Karpas-422 (cell line): ENCODE measurements around the gene KIAA0825. TPM values are rescaled to one million over a fixed set of nuclear protein-coding genes. Genes with fewer than 3 reads are reported as not detected.
"Not testable (repeated sequence)": the region's sequence is repeated elsewhere in the genome, so short reads cannot be mapped to it uniquely, and the experiment has no call there.

Experiments used
- DNase-seq: peaks from one replicate; pipeline ENCODE4 v3.0.0-alpha.2; 2015
- H2AFZ ChIP-seq: fragments of 200-600 bp; sonication (generic); 2 replicates; pipeline ENCODE4 v1.6.1; 2014; ENCODE audit warnings: antibody characterized with exemption, low read length, mixed read lengths
- H3K27ac ChIP-seq: fragments of 200-600 bp; sonication (generic); 2 replicates; pipeline ENCODE4 v1.5.1; 2014; ENCODE audit warnings: mild to moderate bottlenecking, low read length, moderate library complexity
- H3K27me3 ChIP-seq: fragments of 200-600 bp; sonication (generic); 2 replicates; pipeline ENCODE4 v1.6.1; 2014; ENCODE audit warnings: low read length, mixed read lengths
- H3K36me3 ChIP-seq: fragments of 200-600 bp; sonication (generic); 2 replicates; pipeline ENCODE4 v1.6.1; 2014; ENCODE audit warnings: low read length, mixed read lengths; ENCODE audit not compliant: insufficient read depth
- H3K4me1 ChIP-seq: fragments of 200-600 bp; sonication (generic); 2 replicates; pipeline ENCODE4 v1.6.1; 2014; ENCODE audit warnings: mild to moderate bottlenecking, low read length, mixed read lengths
- H3K4me2 ChIP-seq: fragments of 200-600 bp; sonication (generic); 2 replicates; pipeline ENCODE4 v1.6.1; 2014; ENCODE audit warnings: low read length, low read depth, mild to moderate bottlenecking; ENCODE audit not compliant: poor library complexity, severe bottlenecking
- H3K4me3 ChIP-seq: fragments of 200-600 bp; sonication (generic); 2 replicates; pipeline ENCODE4 v1.5.1; 2014; ENCODE audit warnings: mild to moderate bottlenecking, antibody characterized with exemption, low read length, mixed read lengths
- H3K79me2 ChIP-seq: fragments of 200-600 bp; sonication (generic); 2 replicates; pipeline ENCODE4 v1.6.1; 2014; ENCODE audit warnings: mild to moderate bottlenecking, low read length, mixed read lengths
- H3K9ac ChIP-seq: fragments of 200-600 bp; sonication (generic); 2 replicates; pipeline ENCODE4 v1.6.0; 2014; ENCODE audit warnings: low read length
- H3K9me2 ChIP-seq: fragments of 200-600 bp; sonication (generic), shearing (Covaris generic); replicated peaks from 2 replicates; pipeline ENCODE4 v1.6.0; 2014; ENCODE audit warnings: mild to moderate bottlenecking, low read length, moderate library complexity; ENCODE audit not compliant: insufficient read depth
- H3K9me3 ChIP-seq: fragments of 300-700, 200-600 bp; sonication (generic); 2 replicates; pipeline ENCODE4 v1.6.1; 2014; ENCODE audit warnings: low read length, mixed read lengths
- H4K20me1 ChIP-seq: fragments of 200-600 bp; sonication (generic); 2 replicates; pipeline ENCODE4 v1.6.1; 2014; ENCODE audit warnings: mild to moderate bottlenecking, antibody characterized with exemption, low read length, low read depth; ENCODE audit not compliant: insufficient read depth
- total RNA-seq: library from RNA; depleted of rRNA; stranded (reverse); fragments of >200 nt; shearing (Covaris generic); gene quantifications from 2 replicates; pipeline ENCODE4 v1.2.3, GENCODE V29; 2014; ENCODE audit warnings: low replicate concordance

KIAA0825 gene
- total RNA-seq, 1 experiment from 2014 or later = 2.0 TPM

- Histone ChIP-seq H3K36me3 (no peaks in the 10 kb centered on the region), H3K9me3 (no peaks in the 10 kb centered on the region), H4K20me1 (no peaks in the 10 kb centered on the region), H3K79me2 (peaks cover 49% of the 10 kb centered on the region), H3K4me1 (peaks cover 46% of the 10 kb centered on the region), H3K4me2 (peak overlapping the region; percentile 99), H3K9ac (peak overlapping the region; percentile 89), H3K9me2 (no peaks in the 10 kb centered on the region), H3K27ac (no peak overlapping the region), H3K27me3 (no peaks in the 10 kb centered on the region), H2AFZ (peak overlapping the region; percentile 93), H3K4me3 (peak overlapping the region; percentile 94)
- DNase-seq = peak; percentile 67
These were observed 343 bp downstream of the KIAA0825 start for GRCh38 chr5:94618029-94618492.

- H3K4me3 ChIP-seq = no peak overlapping the region
- H3K79me2 ChIP-seq = peaks cover 27% of the 10 kb centered on the region
- no peak for DNase-seq
- no peaks in the 10 kb centered on the region for H3K9me2 ChIP-seq
- no peaks in the 10 kb centered on the region for H3K36me3 ChIP-seq
- H3K27me3 ChIP-seq = no peaks in the 10 kb centered on the region
- no peak overlapping the region for H3K4me2 ChIP-seq
- no peaks in the 10 kb centered on the region for H4K20me1 ChIP-seq
- H3K4me1 ChIP-seq = peaks cover 26% of the 10 kb centered on the region
- H3K27ac ChIP-seq = no peak overlapping the region
- no peak overlapping the region for H2AFZ ChIP-seq
- H3K9ac ChIP-seq = no peak overlapping the region
- no peaks in the 10 kb centered on the region for H3K9me3 ChIP-seq
These were observed 2.5 kb downstream of the KIAA0825 start for GRCh38 chr5:94615862-94616261.

- no peaks in the 10 kb centered on the region for H3K9me2 ChIP-seq
These were observed 4.1 kb downstream of the KIAA0825 start for GRCh38 chr5:94614156-94614805.

DNA sequence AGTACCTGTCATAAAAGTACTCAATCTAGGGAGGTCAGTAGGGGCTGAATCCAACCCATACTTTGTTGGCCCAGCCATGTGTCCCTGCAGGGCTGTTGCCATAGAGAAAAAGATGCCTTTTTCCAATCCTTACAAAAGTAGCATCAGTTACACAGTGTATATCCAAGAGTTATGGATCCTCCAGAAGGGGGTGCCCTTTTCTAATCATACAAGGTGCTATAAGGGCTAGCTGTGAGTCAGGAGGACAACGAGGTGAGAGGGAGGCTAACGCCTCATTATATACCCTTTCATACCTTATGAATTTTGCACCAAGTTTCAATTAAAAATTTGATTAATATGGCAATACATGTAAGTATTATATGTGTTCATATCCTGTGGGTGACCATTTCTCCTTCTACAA lies 4.8 kb downstream of the KIAA0825 start:
- Histone ChIP-seq H3K4me1 (peaks cover 9% of the 10 kb centered on the region), H3K79me2 (peaks cover 5% of the 10 kb centered on the region; the same call in 1 of the 2 replicates), H3K9me2 (no peaks in the 10 kb centered on the region), H3K27me3 (no peaks in the 10 kb centered on the region), H3K9ac (no peak overlapping the region), H3K9me3 (no peaks in the 10 kb centered on the region), H3K4me2 (no peak overlapping the region), H4K20me1 (no peaks in the 10 kb centered on the region), H3K4me3 (no peak overlapping the region), H3K27ac (no peak overlapping the region), H3K36me3 (no peaks in the 10 kb centered on the region), H2AFZ (no peak overlapping the region)
- DNase-seq = peak; percentile 73

More at GRCh38 chr5:94614156-94614805, 4.1 kb downstream of the KIAA0825 start:
- peaks cover 12% of the 10 kb centered on the region for H3K79me2 ChIP-seq
- H3K36me3 ChIP-seq = no peaks in the 10 kb centered on the region
- H3K9ac ChIP-seq = no peak overlapping the region
- H3K4me2 ChIP-seq = no peak overlapping the region
- H3K4me1 ChIP-seq = peaks cover 10% of the 10 kb centered on the region
- H3K9me3 ChIP-seq = no peaks in the 10 kb centered on the region
- H3K27ac ChIP-seq = no peak overlapping the region
- no peak for DNase-seq
- no peak overlapping the region for H2AFZ ChIP-seq
- no peaks in the 10 kb centered on the region for H3K27me3 ChIP-seq
- no peaks in the 10 kb centered on the region for H4K20me1 ChIP-seq
- H3K4me3 ChIP-seq = no peak overlapping the region

- no peak for DNase-seq
- no peaks in the 10 kb centered on the region for H3K27me3 ChIP-seq
- H3K9ac ChIP-seq = no peak overlapping the region
- no peaks in the 10 kb centered on the region for H3K9me3 ChIP-seq
- peaks cover 3% of the 10 kb centered on the region; the same call in 1 of the 2 replicates for H3K4me1 ChIP-seq
- no peaks in the 10 kb centered on the region for H3K36me3 ChIP-seq
- no peak overlapping the region for H3K4me3 ChIP-seq
- no peaks in the 10 kb centered on the region for H3K9me2 ChIP-seq
- no peak overlapping the region for H3K27ac ChIP-seq
- no peak overlapping the region for H3K4me2 ChIP-seq
- no peak overlapping the region for H2AFZ ChIP-seq
- no peaks in the 10 kb centered on the region for H3K79me2 ChIP-seq
- H4K20me1 ChIP-seq = no peaks in the 10 kb centered on the region
These were observed 23.0 kb downstream of the KIAA0825 start for GRCh38 chr5:94595281-94595840.

DNA sequence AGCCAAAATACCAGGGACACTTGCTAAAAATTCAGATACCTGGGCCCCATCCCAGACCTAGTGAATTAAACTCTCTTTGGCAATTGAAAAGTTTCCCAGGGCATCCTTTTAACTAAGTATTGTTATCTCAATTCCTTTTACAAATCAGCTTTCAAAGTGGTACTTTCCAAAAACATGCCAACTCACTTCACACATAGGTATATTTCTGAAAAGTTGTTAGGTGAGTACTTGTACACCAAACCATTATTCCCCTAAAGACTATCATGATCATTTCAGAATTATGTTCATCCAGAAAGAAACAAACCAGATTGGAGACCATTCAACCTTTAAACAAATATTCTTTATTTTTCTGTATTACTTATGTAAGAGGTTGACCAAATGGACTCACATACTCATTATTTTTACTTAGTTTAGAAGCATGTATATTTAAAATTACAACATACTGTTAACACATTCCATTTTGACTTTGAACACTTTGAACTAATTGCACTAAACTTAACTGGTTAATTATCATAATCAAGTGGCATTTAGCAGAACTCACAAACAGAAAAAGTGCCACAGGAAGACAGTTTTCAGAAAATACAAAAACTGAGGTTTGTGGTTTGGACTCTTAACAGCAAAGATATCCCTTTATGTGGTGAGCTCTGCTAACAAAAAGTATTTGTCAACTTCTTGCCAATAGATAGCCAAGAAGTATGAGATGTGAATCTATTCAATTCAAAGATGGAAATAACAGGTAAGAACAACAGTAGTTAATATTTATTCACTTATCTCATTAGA lies 40.7 kb downstream of the KIAA0825 start:
- no peak overlapping the region for H3K9ac ChIP-seq
- DNase-seq = no peak
- H4K20me1 ChIP-seq = no peaks in the 10 kb centered on the region
- no peak overlapping the region for H2AFZ ChIP-seq
- no peak overlapping the region for H3K27ac ChIP-seq
- H3K4me1 ChIP-seq = no peaks in the 10 kb centered on the region
- H3K9me2 ChIP-seq = no peaks in the 10 kb centered on the region
- no peaks in the 10 kb centered on the region for H3K79me2 ChIP-seq
- no peaks in the 10 kb centered on the region for H3K9me3 ChIP-seq
- no peak overlapping the region for H3K4me2 ChIP-seq
- H3K27me3 ChIP-seq = no peaks in the 10 kb centered on the region
- H3K4me3 ChIP-seq = no peak overlapping the region
- no peaks in the 10 kb centered on the region for H3K36me3 ChIP-seq

DNA sequence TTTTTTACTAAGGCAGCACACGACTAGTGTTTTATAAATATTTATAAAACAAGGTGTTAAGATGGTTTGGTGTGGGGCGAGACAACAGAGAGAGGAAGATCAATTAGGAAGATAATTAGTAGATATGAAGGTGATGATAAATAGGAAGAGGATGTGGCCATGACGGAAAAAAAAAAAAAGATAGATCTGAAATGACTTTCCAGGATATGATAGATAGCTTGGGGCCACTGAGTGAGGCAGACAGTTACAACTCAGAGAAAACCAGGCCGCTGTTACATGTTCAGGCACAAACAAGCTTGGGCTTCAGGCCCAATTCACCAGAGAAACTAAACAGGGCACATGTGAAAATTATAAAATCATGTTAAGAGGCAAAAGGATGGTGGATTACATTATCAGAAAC lies 43.2 kb downstream of the KIAA0825 start:
- DNase-seq = no peak
- Histone ChIP-seq H3K79me2 (no peaks in the 10 kb centered on the region), H3K36me3 (no peaks in the 10 kb centered on the region), H3K9ac (no peak overlapping the region), H3K9me3 (no peaks in the 10 kb centered on the region), H3K4me1 (peaks cover 3% of the 10 kb centered on the region), H3K27me3 (no peaks in the 10 kb centered on the region), H3K9me2 (no peaks in the 10 kb centered on the region), H3K27ac (no peak overlapping the region), H3K4me3 (no peak overlapping the region), H3K4me2 (no peak overlapping the region), H2AFZ (no peak overlapping the region), H4K20me1 (no peaks in the 10 kb centered on the region)

GRCh38 chr5:94573349-94573748 lies 45.1 kb downstream of the KIAA0825 start:
- H2AFZ ChIP-seq, H3K9ac ChIP-seq, H4K20me1 ChIP-seq, H3K27ac ChIP-seq, H3K36me3 ChIP-seq, H3K79me2 ChIP-seq, H3K4me3 ChIP-seq, DNase-seq, H3K4me2 ChIP-seq, H3K9me3 ChIP-seq, H3K4me1 ChIP-seq, H3K27me3 ChIP-seq, H3K9me2 ChIP-seq: not testable (repeated sequence)
